NT2/D1 (cell line): ENCODE data around the gene MEGF8.
"Not testable (repeated sequence)": the region's sequence is repeated elsewhere in the genome, so short reads cannot be mapped to it uniquely, and the experiment has no call there.

Experiments used
- DNase-seq: peaks from one replicate; pipeline ENCODE4 v3.0.0-alpha.2; 2011; ENCODE audit warnings: low read depth, low spot score
- H3K27me3 ChIP-seq: 2 replicates; pipeline ENCODE4 v1.6.0; 2011; ENCODE audit warnings: mild to moderate bottlenecking; ENCODE audit not compliant: insufficient read length, insufficient read depth
- H3K36me3 ChIP-seq: 2 replicates; pipeline ENCODE4 v1.6.1; 2011; ENCODE audit warnings: mild to moderate bottlenecking, low read length, mixed read lengths; ENCODE audit not compliant: insufficient read depth, insufficient read length
- H3K4me1 ChIP-seq: 2 replicates; pipeline ENCODE4 v1.5.1; 2011; ENCODE audit not compliant: insufficient read depth, insufficient read length
- H3K4me3 ChIP-seq: 2 replicates; pipeline ENCODE4 v1.5.1; 2011; ENCODE audit warnings: low read depth; ENCODE audit not compliant: insufficient read length
- H3K9ac ChIP-seq: 2 replicates; pipeline ENCODE4 v1.6.0; 2011; ENCODE audit warnings: low read depth; ENCODE audit not compliant: insufficient read length
- H3K9me3 ChIP-seq: 2 replicates; pipeline ENCODE4 v1.5.1; 2011; ENCODE audit warnings: mild to moderate bottlenecking, low read length; ENCODE audit not compliant: insufficient read depth
- SUZ12 ChIP-seq: IDR thresholded peaks from 2 replicates; pipeline ENCODE4 v1.6.1; 2011; ENCODE audit not compliant: insufficient read length, insufficient read depth; ENCODE audit errors: extremely low read depth
- YY1 ChIP-seq: IDR thresholded peaks from 2 replicates; pipeline ENCODE4 v1.6.1; 2011; ENCODE audit not compliant: insufficient read length, insufficient read depth
- ZNF274 ChIP-seq: IDR thresholded peaks from 2 replicates; pipeline ENCODE4 v1.6.1; 2011; ENCODE audit warnings: mild to moderate bottlenecking, low read depth, low read length

MEGF8 gene

GRCh38 chr19:42327381-42327780, 1.9 kb downstream of the MEGF8 start:
- peaks cover 5% of the 10 kb centered on the region for H3K4me1 ChIP-seq
- TF ChIP-seq ZNF274 (no peak), YY1 (no peak), SUZ12 (no peak)
- H3K36me3 ChIP-seq: no peaks in the 10 kb centered on the region
- peaks cover 23% of the 10 kb centered on the region for H3K27me3 ChIP-seq
- no peak overlapping the region for H3K9ac ChIP-seq
- DNase-seq: no peak
- no peaks in the 10 kb centered on the region for H3K9me3 ChIP-seq
- H3K4me3 ChIP-seq: no peak overlapping the region

- H3K27me3 ChIP-seq: peaks cover 18% of the 10 kb centered on the region
- H3K36me3 ChIP-seq: no peaks in the 10 kb centered on the region
- no peak overlapping the region for H3K9ac ChIP-seq
- H3K4me3 ChIP-seq: no peak overlapping the region
- TF ChIP-seq ZNF274: no peak
- TF ChIP-seq SUZ12: no peak
- DNase-seq: no peak
- H3K4me1 ChIP-seq: peaks cover 5% of the 10 kb centered on the region
- no peaks in the 10 kb centered on the region for H3K9me3 ChIP-seq
Measured at GRCh38 chr19:42328106-42328505, 2.7 kb downstream of the MEGF8 start.

- Histone ChIP-seq H3K36me3 (no peaks in the 10 kb centered on the region), H3K9me3 (no peaks in the 10 kb centered on the region), H3K9ac (no peak overlapping the region), H3K4me3 (no peak overlapping the region), H3K4me1 (peaks cover 5% of the 10 kb centered on the region), H3K27me3 (peaks cover 10% of the 10 kb centered on the region)
- no peak for DNase-seq
- TF ChIP-seq SUZ12: no peak
- TF ChIP-seq ZNF274: no peak
- no peak for TF ChIP-seq YY1
Measured at GRCh38 chr19:42328854-42329253, 3.4 kb downstream of the MEGF8 start.

GRCh38 chr19:42330241-42330711, 4.8 kb downstream of the MEGF8 start:
- no peaks in the 10 kb centered on the region for H3K9me3 ChIP-seq
- no peaks in the 10 kb centered on the region for H3K36me3 ChIP-seq
- TF ChIP-seq ZNF274 (no peak), SUZ12 (no peak), YY1 (no peak)
- H3K4me3 ChIP-seq: no peak overlapping the region
- H3K27me3 ChIP-seq: no peaks in the 10 kb centered on the region
- no peak for DNase-seq
- H3K4me1 ChIP-seq: peaks cover 5% of the 10 kb centered on the region
- no peak overlapping the region for H3K9ac ChIP-seq

- not testable (repeated sequence) for H3K4me3 ChIP-seq, DNase-seq, H3K4me1 ChIP-seq, H3K36me3 ChIP-seq, H3K9ac ChIP-seq, H3K9me3 ChIP-seq, H3K27me3 ChIP-seq
Measured at GRCh38 chr19:42331333-42331732, 5.9 kb downstream of the MEGF8 start.

- peaks cover 14% of the 10 kb centered on the region for H3K36me3 ChIP-seq
- H3K4me1 ChIP-seq: peaks cover 5% of the 10 kb centered on the region
- H3K4me3 ChIP-seq: no peak overlapping the region
- no peaks in the 10 kb centered on the region for H3K9me3 ChIP-seq
- no peaks in the 10 kb centered on the region for H3K27me3 ChIP-seq
- H3K9ac ChIP-seq: no peak overlapping the region
- TF ChIP-seq YY1 (no peak), SUZ12 (no peak), ZNF274 (no peak)
- DNase-seq: no peak
Measured at GRCh38 chr19:42332059-42332458, 6.6 kb downstream of the MEGF8 start.

- Histone ChIP-seq H3K4me3 (no peak overlapping the region), H3K9ac (no peak overlapping the region), H3K27me3 (no peaks in the 10 kb centered on the region), H3K9me3 (no peaks in the 10 kb centered on the region), H3K36me3 (peaks cover 16% of the 10 kb centered on the region), H3K4me1 (peaks cover 4% of the 10 kb centered on the region)
- DNase-seq: no peak
- no peak for TF ChIP-seq ZNF274
- no peak for TF ChIP-seq YY1
- no peak for TF ChIP-seq SUZ12
Measured at GRCh38 chr19:42333018-42333417, 7.6 kb downstream of the MEGF8 start.
